ENCODE data around the gene NEIL1.

DNA sequence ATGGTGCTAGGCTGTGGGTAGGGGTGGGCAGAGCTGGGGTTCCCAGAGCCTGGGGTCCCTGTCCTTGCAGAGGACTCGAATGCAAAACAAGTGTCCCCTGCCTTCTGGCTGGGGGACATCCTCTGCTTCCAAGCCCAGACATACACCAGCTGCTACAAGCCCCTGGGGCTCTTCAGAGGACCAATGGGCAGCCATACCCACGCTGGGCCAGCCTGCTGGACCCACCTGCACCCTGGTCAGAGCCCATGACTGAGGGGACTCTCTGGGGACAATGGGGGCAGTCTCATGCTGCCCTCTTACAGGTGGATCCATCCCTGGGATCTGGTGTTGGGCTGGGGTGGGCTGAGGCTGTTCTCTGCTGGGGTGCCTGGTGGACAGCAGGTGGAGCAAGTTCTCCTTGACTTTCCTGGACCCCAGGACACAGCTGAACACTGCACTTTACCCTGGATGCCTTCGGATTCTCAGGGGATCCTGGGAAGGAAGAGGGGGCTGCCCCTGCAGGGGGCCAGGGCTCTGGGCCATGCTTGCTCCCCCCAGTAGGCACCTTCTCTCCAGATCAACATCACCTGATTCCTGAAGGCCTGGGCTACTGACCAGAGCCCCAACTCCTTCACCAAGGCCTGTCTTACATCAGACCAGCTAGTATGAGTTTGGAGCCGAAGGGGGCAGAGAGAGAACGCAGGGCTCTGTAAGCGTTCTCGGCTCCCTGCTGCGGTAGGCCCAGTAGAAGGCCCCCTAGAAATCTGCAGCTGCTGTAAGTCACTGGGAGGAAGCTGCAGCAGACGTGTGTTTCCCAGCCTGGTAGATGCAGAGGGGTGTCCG lies 18.1 kb upstream of the NEIL1 start:
- no peak for TF ChIP-seq POLR2A (IDR thresholded peaks at IDR 0.05; ENCODE audit: low read depth, low read length)
- no peak for TF ChIP-seq POLR2AphosphoS5 (IDR thresholded peaks at IDR 0.05; ENCODE audit: low read depth, low read length)

Measured in GM12892 (cell line).